ENCODE measurements around the gene PTCD2.

PTCD2 gene

GRCh38 chr5:72325566-72326305 lies 5.6 kb downstream of the PTCD2 start:
- TF ChIP-seq REPIN1 (tag by site-specific recombination; IDR thresholded peaks at IDR 0.05; ENCODE audit: low read depth) (no peak), ZEB2 (tag by site-specific recombination; IDR thresholded peaks at IDR 0.05) (no peak), BCL11A (tag by site-specific recombination; IDR thresholded peaks at IDR 0.05; ENCODE audit: low read depth) (no peak), GLI2 (tag by site-specific recombination; IDR thresholded peaks at IDR 0.05; ENCODE audit: borderline replicate concordance, low read depth) (no peak), PRDM4 (tag by site-specific recombination; IDR thresholded peaks at IDR 0.05) (no peak), HOXC10 (CRISPR knock-in tag; IDR thresholded peaks at IDR 0.05) (no peak), ZFP41 (tag by site-specific recombination; IDR thresholded peaks at IDR 0.05; ENCODE audit: borderline replicate concordance) (no peak), INSM2 (tag by site-specific recombination; IDR thresholded peaks at IDR 0.05) (no peak), ZNF791 (tag by site-specific recombination; IDR thresholded peaks at IDR 0.05) (no peak), ZNF623 (tag by site-specific recombination; IDR thresholded peaks at IDR 0.05) (no peak), ZNF354C (tag by site-specific recombination; IDR thresholded peaks at IDR 0.05; ENCODE audit: borderline replicate concordance, low read depth) (no peak), OVOL3 (tag by site-specific recombination; IDR thresholded peaks at IDR 0.05) (no peak), ZFP69B (tag by site-specific recombination; IDR thresholded peaks at IDR 0.05) (no peak)
- TF ChIP-seq, protein P1, sequence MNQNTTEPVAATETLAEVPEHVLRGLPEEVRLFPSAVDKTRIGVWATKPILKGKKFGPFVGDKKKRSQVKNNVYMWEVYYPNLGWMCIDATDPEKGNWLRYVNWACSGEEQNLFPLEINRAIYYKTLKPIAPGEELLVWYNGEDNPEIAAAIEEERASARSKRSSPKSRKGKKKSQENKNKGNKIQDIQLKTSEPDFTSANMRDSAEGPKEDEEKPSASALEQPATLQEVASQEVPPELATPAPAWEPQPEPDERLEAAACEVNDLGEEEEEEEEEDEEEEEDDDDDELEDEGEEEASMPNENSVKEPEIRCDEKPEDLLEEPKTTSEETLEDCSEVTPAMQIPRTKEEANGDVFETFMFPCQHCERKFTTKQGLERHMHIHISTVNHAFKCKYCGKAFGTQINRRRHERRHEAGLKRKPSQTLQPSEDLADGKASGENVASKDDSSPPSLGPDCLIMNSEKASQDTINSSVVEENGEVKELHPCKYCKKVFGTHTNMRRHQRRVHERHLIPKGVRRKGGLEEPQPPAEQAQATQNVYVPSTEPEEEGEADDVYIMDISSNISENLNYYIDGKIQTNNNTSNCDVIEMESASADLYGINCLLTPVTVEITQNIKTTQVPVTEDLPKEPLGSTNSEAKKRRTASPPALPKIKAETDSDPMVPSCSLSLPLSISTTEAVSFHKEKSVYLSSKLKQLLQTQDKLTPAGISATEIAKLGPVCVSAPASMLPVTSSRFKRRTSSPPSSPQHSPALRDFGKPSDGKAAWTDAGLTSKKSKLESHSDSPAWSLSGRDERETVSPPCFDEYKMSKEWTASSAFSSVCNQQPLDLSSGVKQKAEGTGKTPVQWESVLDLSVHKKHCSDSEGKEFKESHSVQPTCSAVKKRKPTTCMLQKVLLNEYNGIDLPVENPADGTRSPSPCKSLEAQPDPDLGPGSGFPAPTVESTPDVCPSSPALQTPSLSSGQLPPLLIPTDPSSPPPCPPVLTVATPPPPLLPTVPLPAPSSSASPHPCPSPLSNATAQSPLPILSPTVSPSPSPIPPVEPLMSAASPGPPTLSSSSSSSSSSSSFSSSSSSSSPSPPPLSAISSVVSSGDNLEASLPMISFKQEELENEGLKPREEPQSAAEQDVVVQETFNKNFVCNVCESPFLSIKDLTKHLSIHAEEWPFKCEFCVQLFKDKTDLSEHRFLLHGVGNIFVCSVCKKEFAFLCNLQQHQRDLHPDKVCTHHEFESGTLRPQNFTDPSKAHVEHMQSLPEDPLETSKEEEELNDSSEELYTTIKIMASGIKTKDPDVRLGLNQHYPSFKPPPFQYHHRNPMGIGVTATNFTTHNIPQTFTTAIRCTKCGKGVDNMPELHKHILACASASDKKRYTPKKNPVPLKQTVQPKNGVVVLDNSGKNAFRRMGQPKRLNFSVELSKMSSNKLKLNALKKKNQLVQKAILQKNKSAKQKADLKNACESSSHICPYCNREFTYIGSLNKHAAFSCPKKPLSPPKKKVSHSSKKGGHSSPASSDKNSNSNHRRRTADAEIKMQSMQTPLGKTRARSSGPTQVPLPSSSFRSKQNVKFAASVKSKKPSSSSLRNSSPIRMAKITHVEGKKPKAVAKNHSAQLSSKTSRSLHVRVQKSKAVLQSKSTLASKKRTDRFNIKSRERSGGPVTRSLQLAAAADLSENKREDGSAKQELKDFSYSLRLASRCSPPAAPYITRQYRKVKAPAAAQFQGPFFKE (tag by site-specific recombination; IDR thresholded peaks at IDR 0.05; ENCODE audit: borderline replicate concordance): no peak
- TF ChIP-seq, protein P2, sequence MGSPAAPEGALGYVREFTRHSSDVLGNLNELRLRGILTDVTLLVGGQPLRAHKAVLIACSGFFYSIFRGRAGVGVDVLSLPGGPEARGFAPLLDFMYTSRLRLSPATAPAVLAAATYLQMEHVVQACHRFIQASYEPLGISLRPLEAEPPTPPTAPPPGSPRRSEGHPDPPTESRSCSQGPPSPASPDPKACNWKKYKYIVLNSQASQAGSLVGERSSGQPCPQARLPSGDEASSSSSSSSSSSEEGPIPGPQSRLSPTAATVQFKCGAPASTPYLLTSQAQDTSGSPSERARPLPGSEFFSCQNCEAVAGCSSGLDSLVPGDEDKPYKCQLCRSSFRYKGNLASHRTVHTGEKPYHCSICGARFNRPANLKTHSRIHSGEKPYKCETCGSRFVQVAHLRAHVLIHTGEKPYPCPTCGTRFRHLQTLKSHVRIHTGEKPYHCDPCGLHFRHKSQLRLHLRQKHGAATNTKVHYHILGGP (tag by site-specific recombination; IDR thresholded peaks at IDR 0.05): no peak
- no peaks in the 10 kb centered on the region; the same call in 1 of the 2 replicates for H3K4me1 ChIP-seq (ENCODE audit: control insufficient read depth, insufficient read depth, low read length)
- H3K36me3 ChIP-seq (ENCODE audit: control insufficient read depth in 2 of 2, insufficient read depth in 1 of 2, low read length in 2 of 2): peaks cover 30 to 73% of the 10 kb centered on the region in 2 experiments
- ChIA-PET POLR2A (no interaction called here), CTCF (interaction anchor here (1.3 kb wide), 1 partner anchor 328 kb away, joined by 3 read pairs; no protein-coding TSS in a partner anchor)
- no peak overlapping the region for H3K4me3 ChIP-seq (ENCODE audit: low read depth, low read length)
- H3K27ac ChIP-seq (ENCODE audit: extremely low read depth, low read depth, low read length): no peak overlapping the region
- no peaks in the 10 kb centered on the region for H3K9me3 ChIP-seq (ENCODE audit: control insufficient read depth, insufficient read depth, low read depth, low read length)

Data from HEK293 (cell line).